Spinal cord (tissue), 10 donors: ENCODE results near the gene ENTREP3. TPM values are rescaled to one million over a fixed set of nuclear protein-coding genes. Genes with fewer than 3 reads are reported as not detected.

Experiments
- DNase-seq, 6 donors: peaks; one replicate each; pipeline versions ENCODE4 v3.0.0 to v3.0.0-alpha.2; 2013 to 2015; ENCODE audit warnings: low spot score in 6 of 6, low read depth in 4 of 6
- H3K27ac ChIP-seq: one replicate; pipeline ENCODE4 v1.5.1; 2013; ENCODE audit warnings: low read depth, low read length, control low read depth
- H3K27me3 ChIP-seq: one replicate; pipeline ENCODE4 v1.6.1; 2013; ENCODE audit warnings: low read length; ENCODE audit not compliant: control insufficient read depth, insufficient read depth
- H3K36me3 ChIP-seq: one replicate; pipeline ENCODE4 v1.6.1; 2013; ENCODE audit warnings: low read length; ENCODE audit not compliant: control insufficient read depth, insufficient read depth
- H3K4me1 ChIP-seq: one replicate; pipeline ENCODE4 v1.6.1; 2013; ENCODE audit warnings: low read length; ENCODE audit not compliant: control insufficient read depth, insufficient read depth
- H3K4me3 ChIP-seq: one replicate; pipeline ENCODE4 v1.5.1; 2013; ENCODE audit warnings: low read depth, low read length, control low read depth
- H3K9me3 ChIP-seq: one replicate; pipeline ENCODE4 v1.6.1; 2013; ENCODE audit warnings: low read length; ENCODE audit not compliant: control insufficient read depth, insufficient read depth
- WGBS: methylation state at CpG from one replicate; pipeline ENCODE4 v1.1.5; 2013; ENCODE audit warnings: missing lambda C conversion rate; ENCODE audit not compliant: insufficient coverage; 5-methylcytosine and 5-hydroxymethylcytosine counted together
- long read RNA-seq, 4 donors: transcript quantifications; one replicate each; lab custom pipeline, GENCODE V29; 2026
- polyA plus RNA-seq, 2 donors: library from polyadenylated mRNA; unstranded; fragments of 120-200 nt; gene quantifications; one replicate each; pipeline ENCODE4 v1.2.1, GENCODE V29; 2013; ENCODE audit not compliant: insufficient read length in 2 of 2
- total RNA-seq, 2 donors: library from RNA; depleted of rRNA in 1 of 2; stranded (reverse); fragments of 120-200 nt in 1 of 2; fragments of >200 nt in 1 of 2; gene quantifications; one replicate each; pipeline versions ENCODE4 v1.2.3 to v1.2.4, GENCODE V29; 2013 to 2014
- donor health status: healthy.

Gene ENTREP3, protein sequence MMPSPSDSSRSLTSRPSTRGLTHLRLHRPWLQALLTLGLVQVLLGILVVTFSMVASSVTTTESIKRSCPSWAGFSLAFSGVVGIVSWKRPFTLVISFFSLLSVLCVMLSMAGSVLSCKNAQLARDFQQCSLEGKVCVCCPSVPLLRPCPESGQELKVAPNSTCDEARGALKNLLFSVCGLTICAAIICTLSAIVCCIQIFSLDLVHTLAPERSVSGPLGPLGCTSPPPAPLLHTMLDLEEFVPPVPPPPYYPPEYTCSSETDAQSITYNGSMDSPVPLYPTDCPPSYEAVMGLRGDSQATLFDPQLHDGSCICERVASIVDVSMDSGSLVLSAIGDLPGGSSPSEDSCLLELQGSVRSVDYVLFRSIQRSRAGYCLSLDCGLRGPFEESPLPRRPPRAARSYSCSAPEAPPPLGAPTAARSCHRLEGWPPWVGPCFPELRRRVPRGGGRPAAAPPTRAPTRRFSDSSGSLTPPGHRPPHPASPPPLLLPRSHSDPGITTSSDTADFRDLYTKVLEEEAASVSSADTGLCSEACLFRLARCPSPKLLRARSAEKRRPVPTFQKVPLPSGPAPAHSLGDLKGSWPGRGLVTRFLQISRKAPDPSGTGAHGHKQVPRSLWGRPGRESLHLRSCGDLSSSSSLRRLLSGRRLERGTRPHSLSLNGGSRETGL
- total RNA-seq (1 to 10 TPM; 8.5 to 9.8 TPM), polyA plus RNA-seq (10 to 100 TPM; 30.6 to 42.5 TPM)
- long read RNA-seq, donor 1, partial matches to known transcripts, result 20 of 28 reads
- long read RNA-seq, donor 1, other reads (novel, unspliced or antisense), result 0 of 28 reads
- long read RNA-seq, donor 2, partial matches to known transcripts, result 0 of 2 reads
- long read RNA-seq, donor 2, other reads (novel, unspliced or antisense), result 0 of 2 reads
- long read RNA-seq, donor 3, partial matches to known transcripts, result 0 of 4 reads
- long read RNA-seq, donor 3, other reads (novel, unspliced or antisense), result 0 of 4 reads
- long read RNA-seq, donor 4, partial matches to known transcripts, result 0 of 2 reads
- long read RNA-seq, donor 4, other reads (novel, unspliced or antisense), result 0 of 2 reads

- peak in 2 of 6 donors; percentile 96 to 97 for DNase-seq
- WGBS, result under 1% methylated on average over 51 of the region's 54 CpGs
- Histone ChIP-seq H3K4me1 (peaks cover 56% of the 10 kb centered on the region), H3K27ac (peak within 1 kb of the TSS; percentile 98), H3K36me3 (peaks cover 64% of the 10 kb centered on the region), H3K9me3 (no peaks in the 10 kb centered on the region), H3K4me3 (peak within 1 kb of the TSS; percentile 81), H3K27me3 (no peaks in the 10 kb centered on the region)
Observed at GRCh38 chr1:155255243-155256007, at the start of gene ENTREP3. Gene ENTREP3 (minus strand): TSS chr1:155255483. CDS start chr1:155254877, 606 bp downstream.

DNA sequence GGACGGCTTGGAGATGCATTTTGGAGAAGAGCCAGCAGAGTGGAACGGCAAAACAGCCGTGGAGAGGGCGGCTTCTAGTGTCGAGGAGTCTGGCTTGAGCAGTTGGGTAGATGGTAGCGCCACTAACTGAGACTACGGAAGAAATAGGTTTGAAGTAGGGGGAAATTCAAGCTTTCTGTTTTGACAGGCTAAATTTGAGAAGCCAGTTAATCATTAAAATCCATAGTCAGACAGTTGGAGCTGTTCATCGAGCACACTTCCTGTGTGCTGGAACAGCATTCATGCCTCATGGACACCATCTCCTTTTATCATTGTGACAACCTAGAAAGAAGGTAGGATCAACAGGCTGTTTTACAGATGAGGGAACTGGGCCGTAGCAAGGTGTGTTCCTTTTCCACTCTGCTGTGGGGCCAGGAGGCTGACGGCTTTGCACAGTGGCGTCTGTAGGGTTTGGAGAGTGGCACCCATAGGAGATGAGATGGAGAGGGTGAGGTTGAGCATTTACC lies 49.3 kb upstream of the ENTREP3 start:
- Histone ChIP-seq H3K9me3 (no peaks in the 10 kb centered on the region), H3K4me3 (no peak overlapping the region), H3K27ac (no peak overlapping the region), H3K27me3 (no peaks in the 10 kb centered on the region), H3K4me1 (peaks cover 17% of the 10 kb centered on the region), H3K36me3 (no peaks in the 10 kb centered on the region)
- WGBS, result 69% methylated on average over 6 of the region's 11 CpGs
- no peak for DNase-seq

- 77% methylated on average over 4 of the region's 5 CpGs for WGBS
- Histone ChIP-seq H3K9me3 (no peaks in the 10 kb centered on the region), H3K4me1 (no peaks in the 10 kb centered on the region), H3K27me3 (peaks cover 8% of the 10 kb centered on the region), H3K27ac (no peak within 1 kb of the TSS), H3K4me3 (no peak within 1 kb of the TSS), H3K36me3 (no peaks in the 10 kb centered on the region)
- no peak for DNase-seq
Observed at GRCh38 chr1:155301342-155301841, 46.1 kb upstream of the ENTREP3 start, which contains the start of gene PKLR. Gene PKLR (minus strand): TSS chr1:155301438. CDS start chr1:155301395, 43 bp downstream.

GRCh38 chr1:155300553-155301329 lies 45.5 kb upstream of the ENTREP3 start:
- no peak for DNase-seq
- Histone ChIP-seq H3K27me3 (peaks cover 12% of the 10 kb centered on the region), H3K4me3 (no peak overlapping the region), H3K27ac (no peak overlapping the region), H3K36me3 (no peaks in the 10 kb centered on the region), H3K4me1 (no peaks in the 10 kb centered on the region), H3K9me3 (no peaks in the 10 kb centered on the region)
- 92% methylated on average over 8 of the region's 9 CpGs for WGBS

DNA sequence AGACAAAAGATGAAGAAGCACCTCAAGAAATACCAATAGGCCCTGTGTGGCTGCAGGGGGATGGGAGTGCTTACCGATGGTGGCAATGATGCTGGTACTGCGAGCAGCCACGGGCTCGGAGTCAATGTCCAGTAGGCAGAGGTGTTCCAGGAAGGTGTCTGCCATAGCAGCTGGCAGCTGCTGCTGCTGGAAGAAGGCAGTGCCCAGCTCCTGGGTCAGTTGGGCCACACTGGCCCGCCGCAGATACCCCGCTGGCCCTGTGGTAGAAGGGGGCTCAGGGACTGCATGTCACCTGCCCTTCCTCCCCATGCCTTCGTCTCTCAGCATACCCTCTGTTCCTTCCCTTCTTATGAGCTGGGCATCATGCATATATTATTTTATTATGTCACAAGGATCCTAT lies 44.7 kb upstream of the ENTREP3 start:
- H3K36me3 ChIP-seq, result no peaks in the 10 kb centered on the region
- DNase-seq, result no peak
- H3K4me3 ChIP-seq, result no peak overlapping the region
- peaks cover 6% of the 10 kb centered on the region for H3K4me1 ChIP-seq
- peaks cover 20% of the 10 kb centered on the region for H3K27me3 ChIP-seq
- no peak overlapping the region for H3K27ac ChIP-seq
- no peaks in the 10 kb centered on the region for H3K9me3 ChIP-seq
- 89% methylated on average over 7 of the region's 8 CpGs for WGBS

DNA sequence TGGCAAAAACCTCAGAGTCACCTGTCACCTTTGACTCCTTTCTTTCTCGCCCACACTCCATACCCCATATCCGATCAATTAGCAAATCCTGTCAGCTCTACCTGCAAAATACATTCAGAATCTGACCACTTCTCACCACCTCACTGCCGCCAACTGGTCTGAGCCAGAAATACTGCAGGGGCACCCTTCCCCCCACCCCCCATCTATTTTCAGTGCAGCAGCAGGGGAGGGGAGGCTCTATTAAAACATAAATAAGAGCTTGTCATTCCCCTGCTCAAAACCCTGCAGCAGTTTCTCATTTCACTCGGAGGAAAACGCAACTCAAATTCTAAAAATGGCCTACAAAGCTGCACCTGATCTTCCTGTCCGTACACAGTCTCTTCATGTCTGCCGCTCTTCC lies 42.1 kb upstream of the ENTREP3 start:
- no peak overlapping the region for H3K4me3 ChIP-seq
- peak in 1 of 6 donors; percentile 6 for DNase-seq
- no peaks in the 10 kb centered on the region for H3K9me3 ChIP-seq
- peaks cover 42% of the 10 kb centered on the region for H3K27me3 ChIP-seq
- no peaks in the 10 kb centered on the region for H3K36me3 ChIP-seq
- peaks cover 12% of the 10 kb centered on the region for H3K4me1 ChIP-seq
- 63% methylated on average over 6 of the region's 7 CpGs for WGBS
- no peak overlapping the region for H3K27ac ChIP-seq

- H3K36me3 ChIP-seq, result peaks cover 2% of the 10 kb centered on the region
- H3K27ac ChIP-seq, result no peak overlapping the region
- peaks cover 42% of the 10 kb centered on the region for H3K27me3 ChIP-seq
- WGBS, result 85% methylated on average over 3 of the region's 3 CpGs
- no peak overlapping the region for H3K4me3 ChIP-seq
- no peak for DNase-seq
- H3K9me3 ChIP-seq, result no peaks in the 10 kb centered on the region
- peaks cover 12% of the 10 kb centered on the region for H3K4me1 ChIP-seq
Observed at GRCh38 chr1:155296661-155297060, 41.4 kb upstream of the ENTREP3 start.

DNA sequence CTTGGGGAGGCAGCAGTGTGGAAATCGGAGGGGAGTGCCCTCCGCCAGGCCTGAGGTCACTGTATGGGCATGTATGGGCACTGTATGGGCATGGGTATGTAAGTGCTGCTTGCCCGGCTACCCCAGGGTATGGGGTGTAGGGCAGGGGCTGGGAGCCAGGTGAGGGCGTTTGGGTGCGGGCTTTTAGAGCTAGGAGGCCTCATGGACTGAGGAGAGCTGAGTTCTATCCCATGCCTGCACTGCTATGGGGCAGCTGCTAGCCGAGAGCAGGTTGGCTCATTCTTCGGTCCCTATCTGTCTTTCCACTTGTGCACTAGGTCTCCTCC lies 40.6 kb upstream of the ENTREP3 start:
- 72% methylated on average over 7 of the region's 7 CpGs for WGBS

More for the DNA sequence above, 40.6 kb upstream of the ENTREP3 start:
- peaks cover 3% of the 10 kb centered on the region for H3K36me3 ChIP-seq
- peaks cover 42% of the 10 kb centered on the region for H3K27me3 ChIP-seq
- no peaks in the 10 kb centered on the region for H3K9me3 ChIP-seq
- no peak overlapping the region for H3K4me3 ChIP-seq
- H3K4me1 ChIP-seq, result peaks cover 12% of the 10 kb centered on the region
- no peak for DNase-seq
- H3K27ac ChIP-seq, result no peak overlapping the region
